GM12874 (cell line): ENCODE data around the gene MAP4K4.

ENCODE experiments used
- TF ChIP-seq, protein P1 (sequence below): IDR thresholded peaks from 2 replicates; pipeline ENCODE4 v1.5.1; 2011; ENCODE audit warnings: low read depth, mild to moderate bottlenecking, control low read depth, low read length, moderate library complexity; ENCODE audit not compliant: insufficient read depth

MAP4K4 gene

GRCh38 chr2:101921319-101921952, 223.9 kb downstream of the MAP4K4 start:
- TF ChIP-seq, protein P1, sequence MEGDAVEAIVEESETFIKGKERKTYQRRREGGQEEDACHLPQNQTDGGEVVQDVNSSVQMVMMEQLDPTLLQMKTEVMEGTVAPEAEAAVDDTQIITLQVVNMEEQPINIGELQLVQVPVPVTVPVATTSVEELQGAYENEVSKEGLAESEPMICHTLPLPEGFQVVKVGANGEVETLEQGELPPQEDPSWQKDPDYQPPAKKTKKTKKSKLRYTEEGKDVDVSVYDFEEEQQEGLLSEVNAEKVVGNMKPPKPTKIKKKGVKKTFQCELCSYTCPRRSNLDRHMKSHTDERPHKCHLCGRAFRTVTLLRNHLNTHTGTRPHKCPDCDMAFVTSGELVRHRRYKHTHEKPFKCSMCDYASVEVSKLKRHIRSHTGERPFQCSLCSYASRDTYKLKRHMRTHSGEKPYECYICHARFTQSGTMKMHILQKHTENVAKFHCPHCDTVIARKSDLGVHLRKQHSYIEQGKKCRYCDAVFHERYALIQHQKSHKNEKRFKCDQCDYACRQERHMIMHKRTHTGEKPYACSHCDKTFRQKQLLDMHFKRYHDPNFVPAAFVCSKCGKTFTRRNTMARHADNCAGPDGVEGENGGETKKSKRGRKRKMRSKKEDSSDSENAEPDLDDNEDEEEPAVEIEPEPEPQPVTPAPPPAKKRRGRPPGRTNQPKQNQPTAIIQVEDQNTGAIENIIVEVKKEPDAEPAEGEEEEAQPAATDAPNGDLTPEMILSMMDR: no peak

- TF ChIP-seq, protein P1: no peak
These were observed 224.4 kb downstream of the MAP4K4 start for GRCh38 chr2:101921953-101922325.

GRCh38 chr2:101930019-101930418, 232.5 kb downstream of the MAP4K4 start:
- TF ChIP-seq, protein P1: no peak

DNA sequence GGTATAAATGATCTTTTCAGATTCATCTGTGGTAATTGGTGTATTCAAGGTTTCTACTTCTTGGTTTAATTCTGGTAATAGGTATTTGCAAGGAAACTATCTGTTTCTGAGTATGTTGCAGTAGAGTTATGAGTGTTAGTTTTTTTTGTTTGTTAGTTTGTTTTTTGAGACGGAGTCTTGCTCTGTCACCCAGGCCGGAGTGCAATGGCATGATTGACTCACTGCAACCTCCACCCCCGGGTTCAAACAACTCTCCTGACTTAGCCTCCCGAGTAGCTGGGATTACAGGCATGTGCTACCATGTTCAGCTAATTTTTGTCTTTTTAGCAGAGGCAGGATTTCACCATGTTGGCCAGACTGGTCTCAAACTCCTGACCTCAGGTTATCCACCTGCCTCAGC, 233.3 kb downstream of the MAP4K4 start:
- TF ChIP-seq, protein P1: no peak

DNA sequence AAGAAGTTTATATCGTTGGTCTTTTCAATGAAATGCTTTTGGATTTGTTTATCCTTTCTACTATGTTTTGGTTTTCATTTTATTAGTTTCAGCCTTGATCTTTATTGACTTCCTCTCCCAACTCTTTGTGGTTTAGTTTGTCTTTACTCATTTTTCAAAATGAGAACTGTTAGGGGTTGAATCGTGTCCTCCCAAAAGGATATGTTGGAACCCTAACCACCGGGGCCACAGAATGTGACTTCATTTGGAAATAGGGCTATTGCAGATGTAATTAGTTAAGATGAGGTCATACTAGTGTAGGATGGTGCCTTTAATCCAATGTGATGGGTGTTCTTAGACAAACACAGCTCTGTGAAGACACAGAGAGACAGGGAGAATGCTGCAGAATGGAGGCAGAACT, 233.9 kb downstream of the MAP4K4 start:
- TF ChIP-seq, protein P1: no peak

DNA sequence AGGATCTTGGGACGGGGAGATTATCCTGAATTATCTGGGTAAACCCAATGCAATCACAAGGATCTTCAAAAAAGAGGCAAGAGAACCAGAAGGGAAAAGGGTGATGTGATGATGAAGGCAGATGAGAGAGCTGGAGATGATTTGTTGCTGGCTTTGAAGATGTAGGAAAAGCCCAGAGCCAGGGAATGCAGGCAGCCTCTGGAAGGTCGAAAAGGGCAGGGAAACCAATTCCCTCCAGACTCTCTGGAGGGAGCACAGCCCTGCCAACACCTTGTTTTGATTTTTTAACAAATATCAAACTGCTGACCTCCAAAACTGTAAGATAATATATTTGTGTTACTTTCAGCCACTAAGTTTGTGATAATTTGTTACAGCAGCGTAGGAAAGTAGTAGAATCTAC, 245.3 kb downstream of the MAP4K4 start:
- TF ChIP-seq, protein P1: no peak
